ENCODE results near the gene USP17L28. TPM values are rescaled to one million over a fixed set of nuclear protein-coding genes. Genes with fewer than 3 reads are reported as not detected.
"Not testable (repeated sequence)": the region's sequence is repeated elsewhere in the genome, so short reads cannot be mapped to it uniquely, and the experiment has no call there.

The USP17L28 gene
- total RNA-seq, 1 donor from 2014 or later = not detected

DNA sequence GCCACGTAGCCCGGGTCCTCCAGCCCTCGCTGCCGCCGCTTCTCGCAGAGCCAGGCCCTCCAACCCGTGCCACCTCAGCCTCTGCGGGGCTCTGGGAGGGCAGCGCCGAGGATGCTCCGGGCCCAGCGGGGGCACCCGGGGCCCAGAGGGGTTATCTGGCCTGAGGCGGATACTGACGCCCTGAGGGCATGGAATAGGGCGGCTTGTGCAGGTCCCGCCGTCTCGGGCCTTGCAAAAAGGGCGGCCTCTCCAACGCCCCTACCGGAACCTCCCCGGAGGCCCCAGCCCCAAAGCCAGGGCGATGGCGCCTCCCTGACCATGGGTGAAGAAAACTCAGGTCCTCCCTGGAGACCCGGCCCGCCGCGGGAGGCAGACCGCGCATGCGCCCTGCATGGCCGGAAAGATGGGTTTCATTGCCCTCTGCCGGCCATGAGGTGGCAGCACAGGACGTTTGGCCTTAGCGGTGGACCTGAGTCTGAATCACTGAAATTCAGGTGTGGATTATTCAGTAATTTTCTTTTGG lies 32.4 kb downstream of the USP17L28 start:
- not testable (repeated sequence) for H3K4me1 Mint-ChIP-seq (ENCODE audit: unreplicated experiment); H3K36me3 Mint-ChIP-seq; H3K27me3 Mint-ChIP-seq; H3K9me3 Mint-ChIP-seq; H3K27ac Mint-ChIP-seq; DNase-seq (ENCODE audit: extremely low spot score, unreplicated experiment)
- peak overlapping the region; percentile 47 for H3K4me3 Mint-ChIP-seq
- TF ChIP-seq, protein P1, sequence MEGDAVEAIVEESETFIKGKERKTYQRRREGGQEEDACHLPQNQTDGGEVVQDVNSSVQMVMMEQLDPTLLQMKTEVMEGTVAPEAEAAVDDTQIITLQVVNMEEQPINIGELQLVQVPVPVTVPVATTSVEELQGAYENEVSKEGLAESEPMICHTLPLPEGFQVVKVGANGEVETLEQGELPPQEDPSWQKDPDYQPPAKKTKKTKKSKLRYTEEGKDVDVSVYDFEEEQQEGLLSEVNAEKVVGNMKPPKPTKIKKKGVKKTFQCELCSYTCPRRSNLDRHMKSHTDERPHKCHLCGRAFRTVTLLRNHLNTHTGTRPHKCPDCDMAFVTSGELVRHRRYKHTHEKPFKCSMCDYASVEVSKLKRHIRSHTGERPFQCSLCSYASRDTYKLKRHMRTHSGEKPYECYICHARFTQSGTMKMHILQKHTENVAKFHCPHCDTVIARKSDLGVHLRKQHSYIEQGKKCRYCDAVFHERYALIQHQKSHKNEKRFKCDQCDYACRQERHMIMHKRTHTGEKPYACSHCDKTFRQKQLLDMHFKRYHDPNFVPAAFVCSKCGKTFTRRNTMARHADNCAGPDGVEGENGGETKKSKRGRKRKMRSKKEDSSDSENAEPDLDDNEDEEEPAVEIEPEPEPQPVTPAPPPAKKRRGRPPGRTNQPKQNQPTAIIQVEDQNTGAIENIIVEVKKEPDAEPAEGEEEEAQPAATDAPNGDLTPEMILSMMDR (conservative IDR thresholded peaks at IDR 0.05) = peak; percentile 74

DNA sequence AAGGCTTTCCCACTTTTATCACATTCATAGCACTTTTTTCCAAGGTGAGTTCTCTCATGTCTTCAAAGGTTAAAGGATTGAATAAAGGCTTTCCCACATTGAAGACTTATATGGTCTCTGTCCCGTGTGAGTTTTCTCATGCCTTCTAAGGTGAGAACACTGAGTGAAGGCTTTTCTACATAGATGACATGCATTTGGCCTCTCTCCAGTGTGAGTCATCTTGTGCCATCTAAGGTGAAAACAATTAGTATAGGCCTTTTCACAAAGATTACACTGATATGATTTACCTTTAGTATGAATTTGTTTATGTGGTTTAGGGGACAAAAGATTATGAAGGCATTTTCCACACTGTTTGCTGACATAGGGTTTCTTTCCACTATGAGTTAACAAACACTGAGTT lies 35.4 kb downstream of the USP17L28 start:
- H3K9me3 Mint-ChIP-seq = no peaks in the 10 kb centered on the region
- no peak overlapping the region for H3K27ac Mint-ChIP-seq
- TF ChIP-seq, protein P1 (conservative IDR thresholded peaks at IDR 0.05) = no peak

DNA sequence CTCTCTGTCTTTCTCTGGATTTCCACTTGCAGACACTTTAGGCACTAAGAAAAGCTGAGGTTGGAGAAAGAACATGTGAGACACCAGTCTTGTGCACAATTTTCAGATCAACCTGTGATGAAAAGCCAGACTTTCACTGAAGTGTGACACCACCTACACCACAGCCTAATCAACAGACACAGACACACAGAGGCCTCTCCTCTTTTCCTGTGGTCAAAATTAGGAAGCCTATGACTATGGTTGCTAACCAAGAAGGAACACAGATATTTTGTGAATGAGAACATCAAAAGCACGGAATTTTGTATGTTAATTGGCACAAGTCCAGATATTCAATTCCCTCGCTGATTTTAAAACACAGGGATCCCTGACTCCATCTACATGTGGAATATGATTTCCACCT lies 40.3 kb downstream of the USP17L28 start:
- not testable (repeated sequence) for H3K27me3 Mint-ChIP-seq; H3K4me1 Mint-ChIP-seq (ENCODE audit: unreplicated experiment); DNase-seq (ENCODE audit: extremely low spot score, unreplicated experiment); H3K4me3 Mint-ChIP-seq; H3K36me3 Mint-ChIP-seq; H3K9me3 Mint-ChIP-seq; H3K27ac Mint-ChIP-seq

More for the DNA sequence above, 35.4 kb downstream of the USP17L28 start:
- Mint-ChIP-seq H3K4me1 (ENCODE audit: unreplicated experiment) (no peaks in the 10 kb centered on the region), H3K27me3 (no peaks in the 10 kb centered on the region), H3K36me3 (no peaks in the 10 kb centered on the region), H3K4me3 (no peak overlapping the region)
- no peak for DNase-seq (ENCODE audit: extremely low spot score, unreplicated experiment)

Other genes with a start within 250 kb of the USP17L28 start
- gene FAM90A26, start 178.5 kb upstream of the USP17L28 start, total RNA-seq (ENCODE audit: low replicate concordance) = not detected in 2 replicates
- not detected in 2 replicates for gene USP17L10, start 138.2 kb upstream of the USP17L28 start, total RNA-seq (ENCODE audit: low replicate concordance)
- gene USP17L11, start 133.5 kb upstream of the USP17L28 start, total RNA-seq (ENCODE audit: low replicate concordance) = not detected in 2 replicates
- gene USP17L12, start 128.7 kb upstream of the USP17L28 start, total RNA-seq (ENCODE audit: low replicate concordance) = not detected in 2 replicates
- gene USP17L13, start 124.0 kb upstream of the USP17L28 start, total RNA-seq (ENCODE audit: low replicate concordance) = not detected in 2 replicates
- not detected in 2 replicates for gene USP17L15, start 114.5 kb upstream of the USP17L28 start, total RNA-seq (ENCODE audit: low replicate concordance)
- gene USP17L17, start 105.0 kb upstream of the USP17L28 start, total RNA-seq (ENCODE audit: low replicate concordance) = not detected in 2 replicates
- gene USP17L18, start 100.3 kb upstream of the USP17L28 start, total RNA-seq (ENCODE audit: low replicate concordance) = not detected in 2 replicates
- not detected in 2 replicates for gene USP17L19, start 95.5 kb upstream of the USP17L28 start, total RNA-seq (ENCODE audit: low replicate concordance)
- not detected in 2 replicates for gene USP17L20, start 90.8 kb upstream of the USP17L28 start, total RNA-seq (ENCODE audit: low replicate concordance)
- gene USP17L21, start 86.0 kb upstream of the USP17L28 start, total RNA-seq (ENCODE audit: low replicate concordance) = not detected in 2 replicates
- not detected in 2 replicates for gene USP17L22, start 81.3 kb upstream of the USP17L28 start, total RNA-seq (ENCODE audit: low replicate concordance)
- gene USP17L24, start 23.7 kb upstream of the USP17L28 start, total RNA-seq (ENCODE audit: low replicate concordance) = not detected in 2 replicates
- not detected in 2 replicates for gene USP17L25, start 19.0 kb upstream of the USP17L28 start, total RNA-seq (ENCODE audit: low replicate concordance)
- gene USP17L26, start 14.2 kb upstream of the USP17L28 start, total RNA-seq (ENCODE audit: low replicate concordance) = not detected in 2 replicates
- gene USP17L5, start 9.5 kb upstream of the USP17L28 start, total RNA-seq (ENCODE audit: low replicate concordance) = not detected in 2 replicates
- gene USP17L27, start 4.7 kb upstream of the USP17L28 start, total RNA-seq (ENCODE audit: low replicate concordance) = not detected in 2 replicates
- gene USP17L29, start 4.7 kb downstream of the USP17L28 start, total RNA-seq (ENCODE audit: low replicate concordance) = not detected in 2 replicates
- not detected in 2 replicates for gene USP17L30, start 14.2 kb downstream of the USP17L28 start, total RNA-seq (ENCODE audit: low replicate concordance)
- gene DEFB131A, start 95.5 kb downstream of the USP17L28 start, total RNA-seq (ENCODE audit: low replicate concordance) = not detected in 2 replicates